ENCODE results near the gene ISG15.
A peak's percentile ranks its signal among the peaks of the same experiment; 100 is the strongest.

Gene ISG15

DNA sequence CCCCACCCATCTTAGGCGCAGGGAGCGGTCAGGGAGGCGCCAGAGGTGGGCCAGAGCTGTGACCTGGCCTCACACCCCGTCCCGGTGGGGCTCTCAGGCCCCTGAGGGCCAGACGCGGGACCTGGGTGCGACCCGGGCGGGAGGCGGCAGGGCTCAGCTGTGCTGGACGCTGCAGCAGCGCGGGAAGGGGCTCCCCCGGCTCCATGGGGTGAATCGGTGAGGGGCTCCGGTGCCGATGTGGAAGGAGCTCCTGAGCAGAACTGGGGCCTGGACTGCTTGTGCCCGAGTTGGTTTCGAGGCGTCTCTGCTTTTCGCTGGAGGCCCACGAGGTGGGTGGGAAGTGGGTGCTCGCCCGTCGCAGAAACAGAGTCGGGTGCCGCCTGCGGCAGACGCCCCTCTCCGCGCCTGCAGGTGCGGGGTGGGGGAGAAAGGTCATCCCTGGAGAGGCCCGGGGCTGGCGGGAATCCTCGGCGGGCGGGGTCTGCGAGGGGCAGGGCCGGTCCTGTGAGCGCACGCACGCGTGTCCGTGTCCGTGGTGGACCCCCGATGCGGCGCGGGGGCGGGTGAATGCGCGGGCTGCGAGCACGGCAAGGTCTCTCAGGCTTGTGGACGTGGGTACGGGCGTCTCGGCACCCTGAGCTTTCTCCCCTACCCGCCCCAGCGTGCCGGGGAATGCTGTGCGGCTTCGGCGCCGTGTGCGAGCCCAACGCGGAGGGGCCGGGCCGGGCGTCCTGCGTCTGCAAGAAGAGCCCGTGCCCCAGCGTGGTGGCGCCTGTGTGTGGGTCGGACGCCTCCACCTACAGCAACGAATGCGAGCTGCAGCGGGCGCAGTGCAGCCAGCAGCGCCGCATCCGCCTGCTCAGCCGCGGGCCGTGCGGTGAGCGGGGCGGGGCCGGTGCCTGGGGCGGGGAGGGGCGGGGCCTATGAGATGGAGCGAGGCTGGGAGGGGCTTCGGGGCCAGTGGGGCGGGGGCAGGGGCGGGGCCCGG, 27.0 kb downstream of the ISG15 start:
- peak; percentile 64 for DNase-seq (ENCODE audit: low read depth)
- H3K4me3 ChIP-seq (ENCODE audit: low read depth, low read length): peak overlapping the region; percentile 48

DNA sequence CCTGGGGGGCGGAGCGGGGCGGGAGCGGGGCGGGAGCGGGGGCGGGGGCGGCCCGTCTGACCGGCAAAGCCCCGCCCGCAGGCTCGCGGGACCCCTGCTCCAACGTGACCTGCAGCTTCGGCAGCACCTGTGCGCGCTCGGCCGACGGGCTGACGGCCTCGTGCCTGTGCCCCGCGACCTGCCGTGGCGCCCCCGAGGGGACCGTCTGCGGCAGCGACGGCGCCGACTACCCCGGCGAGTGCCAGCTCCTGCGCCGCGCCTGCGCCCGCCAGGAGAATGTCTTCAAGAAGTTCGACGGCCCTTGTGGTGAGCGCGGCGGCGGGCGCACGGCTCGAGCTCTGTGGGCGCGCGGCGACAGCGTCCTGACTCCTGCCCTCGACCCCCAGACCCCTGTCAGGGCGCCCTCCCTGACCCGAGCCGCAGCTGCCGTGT, 27.8 kb downstream of the ISG15 start:
- peak overlapping the region; percentile 13 for H3K4me3 ChIP-seq (ENCODE audit: low read depth, low read length)
- no peak for DNase-seq (ENCODE audit: low read depth)

DNA sequence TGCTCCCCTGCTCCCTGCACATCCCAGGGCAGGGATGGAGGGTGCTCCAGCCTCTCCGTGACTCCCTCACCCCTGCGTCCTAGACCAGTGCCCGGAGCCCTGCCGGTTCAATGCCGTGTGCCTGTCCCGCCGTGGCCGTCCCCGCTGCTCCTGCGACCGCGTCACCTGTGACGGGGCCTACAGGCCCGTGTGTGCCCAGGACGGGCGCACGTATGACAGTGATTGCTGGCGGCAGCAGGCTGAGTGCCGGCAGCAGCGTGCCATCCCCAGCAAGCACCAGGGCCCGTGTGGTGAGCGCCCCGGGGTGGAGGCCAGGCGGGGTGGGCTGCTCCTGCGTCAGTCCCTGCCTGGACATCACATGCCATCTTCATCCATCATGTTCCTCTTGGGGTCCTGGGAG, 28.6 kb downstream of the ISG15 start:
- no peak for DNase-seq (ENCODE audit: low read depth)

DNA sequence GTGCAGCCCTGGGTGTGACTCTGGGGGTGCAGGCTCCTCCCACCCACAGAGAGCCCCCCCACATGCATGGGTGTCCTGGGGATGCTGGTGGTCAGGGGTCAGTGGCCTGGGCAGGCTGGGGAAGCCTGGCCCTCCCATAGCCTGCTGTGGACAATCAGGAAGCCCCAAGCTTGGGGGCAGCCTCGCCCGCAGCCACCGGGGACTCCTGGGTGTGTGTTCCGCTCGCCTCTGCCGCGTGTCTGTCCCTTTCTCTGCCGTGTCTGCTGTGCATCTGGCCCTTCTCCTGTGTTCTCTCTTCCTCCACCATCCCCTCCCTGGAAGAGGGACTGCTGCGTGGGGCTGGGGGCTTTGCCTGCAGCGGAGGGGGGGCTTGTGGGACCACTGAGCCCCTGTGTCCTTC, 29.5 kb downstream of the ISG15 start:
- no peak for DNase-seq (ENCODE audit: low read depth)

More for the DNA sequence above, 28.6 kb downstream of the ISG15 start:
- no peak overlapping the region for H3K4me3 ChIP-seq (ENCODE audit: low read depth, low read length)

DNA sequence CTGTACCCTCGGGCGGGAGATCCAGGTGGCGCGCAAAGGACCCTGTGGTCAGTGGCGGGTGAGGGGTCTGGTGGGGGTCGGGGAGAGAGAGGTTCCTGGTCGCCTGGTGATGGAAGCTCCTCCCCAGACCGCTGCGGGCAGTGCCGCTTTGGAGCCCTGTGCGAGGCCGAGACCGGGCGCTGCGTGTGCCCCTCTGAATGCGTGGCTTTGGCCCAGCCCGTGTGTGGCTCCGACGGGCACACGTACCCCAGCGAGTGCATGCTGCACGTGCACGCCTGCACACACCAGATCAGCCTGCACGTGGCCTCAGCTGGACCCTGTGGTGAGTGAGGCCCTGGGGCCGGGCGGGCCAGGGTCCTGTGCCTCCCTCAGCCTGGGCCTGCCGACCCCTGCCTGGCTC, 30.1 kb downstream of the ISG15 start:
- no peak overlapping the region for H3K4me3 ChIP-seq (ENCODE audit: low read depth, low read length)
- DNase-seq (ENCODE audit: low read depth): no peak

More for the DNA sequence above, 29.5 kb downstream of the ISG15 start:
- no peak overlapping the region for H3K4me3 ChIP-seq (ENCODE audit: low read depth, low read length)

DNA sequence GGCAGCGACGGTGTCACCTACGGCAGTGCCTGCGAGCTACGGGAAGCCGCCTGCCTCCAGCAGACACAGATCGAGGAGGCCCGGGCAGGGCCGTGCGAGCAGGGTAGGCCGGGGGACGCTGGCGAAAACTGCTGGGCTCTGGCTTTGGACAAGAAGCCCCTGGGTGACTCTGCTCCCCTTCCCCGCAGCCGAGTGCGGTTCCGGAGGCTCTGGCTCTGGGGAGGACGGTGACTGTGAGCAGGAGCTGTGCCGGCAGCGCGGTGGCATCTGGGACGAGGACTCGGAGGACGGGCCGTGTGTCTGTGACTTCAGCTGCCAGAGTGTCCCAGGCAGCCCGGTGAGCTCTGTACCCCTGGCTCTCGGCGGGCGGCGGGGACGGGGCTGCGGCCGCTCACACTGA, 30.6 kb downstream of the ISG15 start:
- DNase-seq (ENCODE audit: low read depth): no peak
- H3K4me3 ChIP-seq (ENCODE audit: low read depth, low read length): no peak overlapping the region

DNA sequence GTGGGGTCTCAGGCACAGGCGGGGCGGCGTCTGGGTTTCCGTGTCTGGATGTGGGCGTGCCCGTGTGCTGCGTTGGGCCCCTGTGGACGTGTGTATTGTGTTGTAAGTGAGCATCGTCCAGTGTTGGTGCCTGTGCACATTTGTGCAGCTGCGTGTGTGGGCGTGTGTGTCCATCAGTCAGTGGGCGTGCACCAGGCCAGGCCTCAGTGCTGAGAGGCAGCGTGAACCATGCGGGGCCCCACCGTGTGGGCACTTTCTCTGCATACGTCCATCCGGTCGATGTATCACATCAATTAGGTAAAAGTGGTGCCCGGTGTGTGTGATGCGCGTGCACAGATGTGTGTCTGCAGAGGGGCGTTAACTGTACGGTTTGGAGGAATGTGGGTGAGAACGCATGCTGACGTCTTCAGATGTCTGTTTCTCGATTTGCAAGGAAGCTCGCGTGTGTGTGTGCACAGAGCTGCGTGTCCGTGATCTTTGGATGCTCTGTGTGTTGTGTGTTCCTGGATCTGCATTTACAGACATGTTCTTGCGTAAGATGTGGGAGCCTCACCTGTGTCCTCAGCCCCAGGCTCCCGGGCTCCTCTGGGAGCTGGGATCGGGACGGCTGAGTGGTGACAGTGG, 31.3 kb downstream of the ISG15 start:
- no peak for DNase-seq (ENCODE audit: low read depth)
- H3K4me3 ChIP-seq (ENCODE audit: low read depth, low read length): no peak overlapping the region

DNA sequence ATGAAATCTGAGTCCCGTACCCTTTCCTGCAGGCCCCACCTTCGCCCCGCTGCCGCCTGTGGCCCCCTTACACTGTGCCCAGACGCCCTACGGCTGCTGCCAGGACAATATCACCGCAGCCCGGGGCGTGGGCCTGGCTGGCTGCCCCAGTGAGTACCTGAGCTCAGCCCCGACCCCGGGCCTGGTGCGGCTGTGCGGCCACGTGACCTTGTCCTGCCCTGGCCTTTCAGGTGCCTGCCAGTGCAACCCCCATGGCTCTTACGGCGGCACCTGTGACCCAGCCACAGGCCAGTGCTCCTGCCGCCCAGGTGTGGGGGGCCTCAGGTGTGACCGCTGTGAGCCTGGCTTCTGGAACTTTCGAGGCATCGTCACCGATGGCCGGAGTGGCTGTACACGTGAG, 31.8 kb downstream of the ISG15 start:
- H3K4me3 ChIP-seq (ENCODE audit: low read depth, low read length): no peak overlapping the region
- DNase-seq (ENCODE audit: low read depth): no peak

DNA sequence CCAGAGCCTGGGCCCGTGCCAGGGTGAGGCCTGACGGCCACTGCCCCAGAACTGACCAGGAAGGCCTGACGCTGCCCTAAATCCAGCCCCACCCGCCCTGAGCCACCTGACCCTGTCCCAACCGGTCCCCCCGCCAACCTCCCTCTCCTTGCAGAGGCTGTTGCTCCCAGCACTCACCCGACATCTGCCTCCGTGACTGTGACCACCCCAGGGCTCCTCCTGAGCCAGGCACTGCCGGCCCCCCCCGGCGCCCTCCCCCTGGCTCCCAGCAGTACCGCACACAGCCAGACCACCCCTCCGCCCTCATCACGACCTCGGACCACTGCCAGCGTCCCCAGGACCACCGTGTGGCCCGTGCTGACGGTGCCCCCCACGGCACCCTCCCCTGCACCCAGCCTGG, 32.9 kb downstream of the ISG15 start:
- no peak for DNase-seq (ENCODE audit: low read depth)
- no peak overlapping the region for H3K4me3 ChIP-seq (ENCODE audit: low read depth, low read length)

DNA sequence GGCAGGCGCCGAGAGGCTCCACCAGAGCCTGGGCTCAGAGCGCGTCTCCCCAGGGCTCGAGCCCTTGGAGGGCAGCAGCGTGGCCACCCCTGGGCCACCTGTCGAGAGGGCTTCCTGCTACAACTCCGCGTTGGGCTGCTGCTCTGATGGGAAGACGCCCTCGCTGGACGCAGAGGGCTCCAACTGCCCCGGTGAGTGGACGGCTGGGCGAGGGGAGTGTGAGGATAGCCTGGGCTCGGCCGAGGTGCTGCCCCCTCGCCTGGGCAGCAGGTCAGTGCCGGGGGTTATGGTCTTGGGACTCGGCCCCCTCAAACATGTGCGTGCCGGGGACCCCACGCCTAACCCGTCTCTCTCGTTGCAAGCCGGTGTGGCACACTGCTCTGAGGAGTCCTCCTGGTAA, 33.5 kb downstream of the ISG15 start:
- no peak for DNase-seq (ENCODE audit: low read depth)

DNA sequence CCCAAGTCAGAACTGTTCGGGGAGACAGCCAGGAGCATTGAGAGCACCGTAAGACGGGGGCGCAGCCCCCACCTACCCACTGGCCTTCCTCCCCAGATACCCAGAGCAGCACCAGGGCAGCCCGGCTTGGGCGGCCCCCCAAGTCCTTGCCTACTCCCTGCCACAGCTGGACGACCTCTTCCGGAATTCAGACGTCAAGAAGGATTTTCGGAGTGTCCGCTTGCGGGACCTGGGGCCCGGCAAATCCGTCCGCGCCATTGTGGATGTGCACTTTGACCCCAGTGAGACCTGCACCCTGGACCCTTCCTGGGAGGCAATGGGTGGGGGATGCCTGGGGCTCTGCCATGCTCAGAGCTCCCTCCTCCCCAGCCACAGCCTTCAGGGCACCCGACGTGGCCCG, 34.1 kb downstream of the ISG15 start:
- H3K4me3 ChIP-seq (ENCODE audit: low read depth, low read length): no peak overlapping the region
- DNase-seq (ENCODE audit: low read depth): no peak

More for the DNA sequence above, 33.5 kb downstream of the ISG15 start:
- no peak overlapping the region for H3K4me3 ChIP-seq (ENCODE audit: low read depth, low read length)

DNA sequence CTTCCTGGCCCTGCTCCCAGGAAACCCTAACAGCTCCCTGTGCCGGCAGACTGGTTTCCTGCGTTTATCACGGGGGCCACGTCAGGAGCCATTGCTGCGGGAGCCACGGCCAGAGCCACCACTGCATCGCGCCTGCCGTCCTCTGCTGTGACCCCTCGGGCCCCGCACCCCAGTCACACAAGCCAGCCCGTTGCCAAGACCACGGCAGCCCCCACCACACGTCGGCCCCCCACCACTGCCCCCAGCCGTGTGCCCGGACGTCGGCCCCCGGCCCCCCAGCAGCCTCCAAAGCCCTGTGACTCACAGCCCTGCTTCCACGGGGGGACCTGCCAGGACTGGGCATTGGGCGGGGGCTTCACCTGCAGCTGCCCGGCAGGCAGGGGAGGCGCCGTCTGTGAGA, 34.7 kb downstream of the ISG15 start:
- H3K4me3 ChIP-seq (ENCODE audit: low read depth, low read length): no peak overlapping the region

DNA sequence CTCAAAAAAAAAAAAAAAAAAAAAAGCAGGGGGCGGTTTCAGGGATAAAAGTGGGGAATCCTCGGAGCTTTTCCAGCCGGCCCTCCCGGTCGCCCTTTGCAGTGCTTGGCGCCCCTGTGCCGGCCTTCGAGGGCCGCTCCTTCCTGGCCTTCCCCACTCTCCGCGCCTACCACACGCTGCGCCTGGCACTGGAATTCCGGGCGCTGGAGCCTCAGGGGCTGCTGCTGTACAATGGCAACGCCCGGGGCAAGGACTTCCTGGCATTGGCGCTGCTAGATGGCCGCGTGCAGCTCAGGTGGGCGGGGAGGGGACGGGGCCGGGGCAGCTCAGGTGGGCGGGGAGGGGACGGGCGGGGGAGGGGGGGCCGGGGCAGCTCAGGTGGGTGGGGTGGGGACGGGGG, 35.5 kb downstream of the ISG15 start:
- H3K4me3 ChIP-seq (ENCODE audit: low read depth, low read length): no peak overlapping the region
- DNase-seq (ENCODE audit: low read depth): no peak

More for the DNA sequence above, 34.7 kb downstream of the ISG15 start:
- no peak for DNase-seq (ENCODE audit: low read depth)

DNA sequence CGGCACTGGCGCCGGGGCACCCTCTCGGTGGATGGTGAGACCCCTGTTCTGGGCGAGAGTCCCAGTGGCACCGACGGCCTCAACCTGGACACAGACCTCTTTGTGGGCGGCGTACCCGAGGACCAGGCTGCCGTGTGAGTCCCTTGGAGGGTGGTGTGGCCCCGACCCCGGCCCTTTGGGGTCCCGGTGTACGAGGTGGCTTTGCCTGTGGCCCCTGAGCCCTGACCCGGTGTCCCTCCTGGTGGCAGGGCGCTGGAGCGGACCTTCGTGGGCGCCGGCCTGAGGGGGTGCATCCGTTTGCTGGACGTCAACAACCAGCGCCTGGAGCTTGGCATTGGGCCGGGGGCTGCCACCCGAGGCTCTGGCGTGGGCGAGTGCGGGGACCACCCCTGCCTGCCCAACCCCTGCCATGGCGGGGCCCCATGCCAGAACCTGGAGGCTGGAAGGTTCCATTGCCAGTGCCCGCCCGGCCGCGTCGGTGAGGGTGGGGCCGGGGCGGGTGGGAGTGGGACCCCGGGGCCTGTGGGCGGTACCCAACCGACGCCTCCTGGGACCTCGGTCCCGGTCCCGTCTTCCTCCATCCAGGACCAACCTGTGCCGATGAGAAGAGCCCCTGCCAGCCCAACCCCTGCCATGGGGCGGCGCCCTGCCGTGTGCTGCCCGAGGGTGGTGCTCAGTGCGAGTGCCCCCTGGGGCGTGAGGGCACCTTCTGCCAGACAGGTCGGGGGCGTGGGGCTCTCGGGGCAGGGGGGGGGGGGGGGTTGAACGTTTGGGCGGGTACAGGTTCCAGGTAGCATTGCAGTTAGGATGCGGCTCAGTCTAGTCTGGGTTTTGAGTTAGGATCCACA, 36.2 kb downstream of the ISG15 start:
- no peak for DNase-seq (ENCODE audit: low read depth)
- H3K4me3 ChIP-seq (ENCODE audit: low read depth, low read length): no peak overlapping the region

DNA sequence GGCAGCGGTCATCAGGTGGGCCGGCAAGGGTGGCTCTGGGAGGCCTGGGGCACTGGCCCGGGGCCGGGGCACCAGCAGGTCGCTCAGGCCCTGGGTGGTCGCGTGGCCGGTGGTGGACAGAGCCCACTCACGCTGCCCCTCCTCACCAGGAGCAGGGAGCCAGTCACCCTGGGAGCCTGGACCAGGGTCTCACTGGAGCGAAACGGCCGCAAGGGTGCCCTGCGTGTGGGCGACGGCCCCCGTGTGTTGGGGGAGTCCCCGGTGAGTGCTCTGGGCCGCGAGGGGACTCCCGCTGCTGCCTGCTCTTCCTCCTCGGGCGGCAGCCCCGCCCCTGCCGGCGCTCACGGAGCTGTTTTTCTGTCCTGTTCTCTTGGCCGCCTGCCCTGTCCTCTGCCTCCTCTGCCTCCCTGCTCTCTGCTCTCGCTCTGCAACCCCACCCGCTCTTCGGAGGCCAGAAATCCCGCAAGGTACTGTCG, 37.3 kb downstream of the ISG15 start:
- no peak overlapping the region for H3K4me3 ChIP-seq (ENCODE audit: low read depth, low read length)
- no peak for DNase-seq (ENCODE audit: low read depth)

DNA sequence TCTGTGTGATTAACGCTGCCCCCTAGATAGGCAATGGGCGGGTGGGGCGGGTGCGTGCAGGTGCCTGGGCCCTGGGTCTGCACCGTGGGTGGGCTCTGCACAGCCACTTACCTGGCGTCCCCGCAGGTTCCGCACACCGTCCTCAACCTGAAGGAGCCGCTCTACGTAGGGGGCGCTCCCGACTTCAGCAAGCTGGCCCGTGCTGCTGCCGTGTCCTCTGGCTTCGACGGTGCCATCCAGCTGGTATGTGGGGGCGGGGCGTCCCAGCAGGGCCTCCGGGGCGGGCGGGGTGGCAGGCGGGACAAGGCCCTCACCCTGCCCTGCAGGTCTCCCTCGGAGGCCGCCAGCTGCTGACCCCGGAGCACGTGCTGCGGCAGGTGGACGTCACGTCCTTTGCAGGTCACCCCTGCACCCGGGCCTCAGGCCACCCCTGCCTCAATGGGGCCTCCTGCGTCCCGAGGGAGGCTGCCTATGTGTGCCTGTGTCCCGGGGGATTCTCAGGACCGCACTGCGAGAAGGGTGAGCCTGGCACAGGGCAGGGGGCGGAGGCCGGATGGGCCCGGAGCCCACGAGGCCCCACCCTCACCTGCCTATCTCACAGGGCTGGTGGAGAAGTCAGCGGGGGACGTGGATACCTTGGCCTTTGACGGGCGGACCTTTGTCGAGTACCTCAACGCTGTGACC, 38.0 kb downstream of the ISG15 start:
- no peak overlapping the region for H3K4me3 ChIP-seq (ENCODE audit: low read depth, low read length)
- DNase-seq (ENCODE audit: low read depth): no peak

DNA sequence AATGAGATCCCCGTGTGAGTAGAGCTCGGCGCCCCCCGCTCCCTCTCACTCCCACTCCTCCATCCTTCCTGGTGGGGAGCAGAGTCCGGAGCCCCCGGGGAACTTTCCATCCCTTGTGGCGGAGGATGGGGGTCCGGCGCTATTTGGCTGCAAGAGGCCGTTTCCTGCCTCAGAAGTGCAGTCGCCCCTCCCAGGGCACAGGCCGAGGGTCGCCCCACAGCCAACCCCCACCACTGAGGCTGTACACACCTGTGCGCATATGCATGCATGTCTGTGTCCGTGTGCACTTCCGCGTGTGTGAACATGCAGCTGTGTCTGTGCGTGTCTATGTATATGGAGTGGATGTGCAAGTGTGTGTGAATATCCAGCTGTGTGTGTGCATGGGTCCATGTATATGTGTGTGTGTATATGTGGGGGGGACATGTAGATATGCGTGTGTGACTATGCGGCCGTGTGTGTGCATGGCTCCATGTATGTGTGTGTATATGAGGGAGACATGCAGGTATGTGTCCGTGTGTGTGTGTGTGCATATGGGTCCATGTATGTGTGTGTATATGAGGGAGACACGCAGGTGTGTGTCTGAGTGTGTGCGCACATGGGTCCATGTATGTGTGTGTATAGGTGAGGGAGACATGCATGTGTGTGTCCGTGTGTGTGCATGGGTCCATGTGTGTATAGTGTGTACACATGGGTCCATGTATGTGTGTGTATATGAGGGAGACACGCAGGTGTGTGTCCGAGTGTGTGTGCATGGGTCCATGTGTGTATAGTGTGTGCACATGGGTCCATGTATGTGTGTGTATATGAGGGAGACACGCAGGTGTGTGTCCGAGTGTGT, 38.9 kb downstream of the ISG15 start:
- H3K4me3 ChIP-seq (ENCODE audit: low read depth, low read length): no peak overlapping the region
- DNase-seq (ENCODE audit: low read depth): no peak

DNA sequence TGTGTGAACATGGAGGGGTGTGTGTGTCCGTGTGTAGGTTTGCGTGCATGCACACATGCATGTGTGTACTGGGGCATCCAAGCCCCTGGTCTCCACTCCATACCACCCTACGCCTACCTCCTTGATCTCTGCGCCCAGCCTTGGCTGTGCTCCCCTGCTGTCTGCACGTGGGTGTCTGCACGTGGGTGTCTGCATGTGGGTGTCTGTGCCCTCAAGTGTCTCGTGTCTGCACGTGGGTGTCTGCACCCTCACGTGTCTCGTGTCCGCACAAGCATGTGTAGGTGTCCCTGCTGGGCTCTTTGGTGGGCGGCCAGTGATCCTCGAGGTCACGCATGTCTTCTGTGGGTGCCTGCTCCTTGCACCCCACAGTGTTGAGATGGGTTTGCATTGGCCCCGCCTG, 39.7 kb downstream of the ISG15 start:
- no peak for DNase-seq (ENCODE audit: low read depth)
- no peak overlapping the region for H3K4me3 ChIP-seq (ENCODE audit: low read depth, low read length)

Data from skeletal muscle cell (primary cell).